B cell (primary cell): ENCODE data around the gene NAB1. TPM values are rescaled to one million over a fixed set of nuclear protein-coding genes. Genes with fewer than 3 reads are reported as not detected.

Experiments used
- ATAC-seq: fragments of 200-7000 bp; cut with Tn5 transposase; one replicate; pipeline ENCODE4 v1.10.0; 2021; ENCODE audit warnings: low read depth, mild to moderate bottlenecking, moderate number of reproducible peaks, moderate library complexity
- CTCF ChIA-PET: fragments of 350-600 bp; sonication (Branson Sonifier 250); formaldehyde crosslinking; loops from one replicate; lab custom pipeline; 2021; ENCODE audit warnings: antibody characterized with exemption, inconsistent platforms; lab: Charles Lee
- POLR2A ChIA-PET: fragments of 350-600 bp; sonication (Branson Sonifier 250); formaldehyde crosslinking; loops from one replicate; lab custom pipeline; 2021; ENCODE audit warnings: antibody characterized with exemption; lab: Charles Lee
- DNase-seq: peaks from one replicate; pipeline ENCODE4 v3.0.0; 2013
- H2AFZ ChIP-seq: 2 replicates; pipeline ENCODE4 v1.6.1; 2012; ENCODE audit warnings: mild to moderate bottlenecking, low read depth, low read length; ENCODE audit not compliant: insufficient read depth, poor library complexity, severe bottlenecking
- H3K27ac ChIP-seq, 2 donors: 1 replicate in 1 of 2; 2 replicates in 1 of 2; pipeline ENCODE4 v1.5.1; 2012 to 2013; ENCODE audit warnings: low read length in 2 of 2, mild to moderate bottlenecking in 2 of 2, moderate library complexity in 1 of 2
- H3K27me3 ChIP-seq, 4 experiments: fragments of 200-600 bp in 1 of 4; sonication (generic) in 1 of 4; replicated peaks in 1 of 4; 1 replicate in 2 of 4; 2 replicates in 2 of 4; pipeline versions ENCODE4 v1.6.1 to v1.7.0; 2013 to 2016; ENCODE audit warnings: low read length in 3 of 4, mild to moderate bottlenecking in 2 of 4, mixed read lengths in 1 of 4, moderate library complexity in 1 of 4; ENCODE audit not compliant: insufficient read depth in 4 of 4, control insufficient read depth in 3 of 4; ENCODE audit errors: control extremely low read depth in 1 of 4
- H3K36me3 ChIP-seq, 2 experiments: replicated peaks in 1 of 2; 1 replicate in 1 of 2; 2 replicates in 1 of 2; pipeline versions ENCODE4 v1.6.1 to v1.7.1; 2013; ENCODE audit warnings: low read length in 1 of 2; ENCODE audit not compliant: insufficient read depth in 2 of 2, control insufficient read depth in 1 of 2; ENCODE audit errors: control extremely low read depth in 1 of 2, extremely low read depth in 1 of 2
- H3K4me1 ChIP-seq, 2 donors: fragments of 200-600 bp in 1 of 2; sonication (generic) in 1 of 2; 1 replicate in 1 of 2; 2 replicates in 1 of 2; pipeline versions ENCODE4 v1.5.1 to v1.6.1; 2013 to 2017; ENCODE audit warnings: low read length in 2 of 2; ENCODE audit not compliant: control insufficient read depth in 2 of 2, insufficient read depth in 2 of 2
- H3K4me2 ChIP-seq: replicated peaks from 2 replicates; pipeline ENCODE3; 2012; ENCODE audit warnings: mild to moderate bottlenecking, low read depth, low read length; ENCODE audit not compliant: poor library complexity, severe bottlenecking
- H3K4me3 ChIP-seq, 5 experiments: fragments of 200-600 bp in 1 of 5; sonication (generic) in 1 of 5; 1 replicate in 3 of 5; 2 replicates in 2 of 5; pipeline versions ENCODE4 v1.5.1 to v1.7.0; 2011 to 2016; ENCODE audit warnings: low read length in 4 of 5, mild to moderate bottlenecking in 4 of 5, low read depth in 2 of 5, control low read depth in 1 of 5, moderate library complexity in 1 of 5; ENCODE audit not compliant: insufficient read depth in 1 of 5; ENCODE audit errors: control extremely low read depth in 1 of 5, extremely low read depth in 1 of 5
- H3K79me2 ChIP-seq: fragments of 200-600 bp; sonication (generic); one replicate; pipeline ENCODE4 v1.6.0; 2016; ENCODE audit warnings: low read length; ENCODE audit not compliant: control insufficient read depth, insufficient read depth
- H3K9ac ChIP-seq: fragments of 200-600 bp; sonication (generic); 2 replicates; pipeline ENCODE4 v1.6.1; 2017; ENCODE audit warnings: mild to moderate bottlenecking, low read length, moderate library complexity
- H3K9me3 ChIP-seq, 3 donors: one replicate each; pipeline versions ENCODE4 v1.6.1 to v1.7.1; 2013; ENCODE audit warnings: low read length in 2 of 3; ENCODE audit not compliant: control insufficient read depth in 2 of 3, insufficient read depth in 1 of 3; ENCODE audit errors: control extremely low read depth in 1 of 3
- H4K20me1 ChIP-seq: 2 replicates; pipeline ENCODE4 v1.6.0; 2012; ENCODE audit warnings: mild to moderate bottlenecking, low read length; ENCODE audit not compliant: insufficient read depth, control insufficient read depth, poor library complexity, severe bottlenecking
- H3K27ac Mint-ChIP-seq: one replicate; pipeline ENCODE4 v1.8.0; 2021; ENCODE audit warnings: mixed read lengths
- H3K27me3 Mint-ChIP-seq: one replicate; pipeline ENCODE4 v1.8.0; 2021; ENCODE audit warnings: mixed read lengths
- H3K4me1 Mint-ChIP-seq: one replicate; pipeline ENCODE4 v1.8.0; 2021; ENCODE audit warnings: mixed read lengths
- H3K4me3 Mint-ChIP-seq: one replicate; pipeline ENCODE4 v1.8.0; 2021; ENCODE audit warnings: mixed read lengths
- H3K9me3 Mint-ChIP-seq: one replicate; pipeline ENCODE4 v1.8.0; 2022; ENCODE audit warnings: mixed read lengths; ENCODE audit not compliant: insufficient read depth
- CTCF ChIP-seq: fragments of 200-600 bp; IDR thresholded peaks from one replicate; pipeline ENCODE4 v1.8.0; 2022; ENCODE audit warnings: antibody characterized with exemption, mild to moderate bottlenecking
- EZH2 ChIP-seq: IDR thresholded peaks from 2 replicates; pipeline ENCODE4 v1.6.1; 2012; ENCODE audit warnings: borderline replicate concordance, low read depth, mild to moderate bottlenecking, moderate library complexity, low read length; ENCODE audit not compliant: insufficient read depth, poor library complexity, severe bottlenecking
- WGBS: methylation state at CpG from one replicate; pipeline ENCODE4 v1.1.5; 2013; ENCODE audit warnings: missing lambda C conversion rate; ENCODE audit not compliant: insufficient coverage; 5-methylcytosine and 5-hydroxymethylcytosine counted together
- intact Hi-C: fragments of 100-400 bp; cut with micrococcal nuclease; formaldehyde crosslinking; loops from one replicate; pipeline ENCODE4 v1.10.0; 2022
- polyA plus RNA-seq: library from polyadenylated mRNA; depleted of rRNA; stranded (reverse); fragments of >200 nt; gene quantifications from 2 replicates; pipeline ENCODE4 v1.2.3, GENCODE V29; 2012
- total RNA-seq, 2 donors: library from RNA; stranded (reverse); fragments of 120-200 nt in 1 of 2; gene quantifications; 1 replicate in 1 of 2; 2 replicates in 1 of 2; pipeline versions ENCODE4 v1.2.3 to v1.2.4, GENCODE V29; 2013 to 2022

Gene NAB1
- total and polyA plus RNA-seq, 2 donors (not counting 1 experiment from before 2014, with no cell fraction given), result 6.3 to 24.9 TPM

DNA sequence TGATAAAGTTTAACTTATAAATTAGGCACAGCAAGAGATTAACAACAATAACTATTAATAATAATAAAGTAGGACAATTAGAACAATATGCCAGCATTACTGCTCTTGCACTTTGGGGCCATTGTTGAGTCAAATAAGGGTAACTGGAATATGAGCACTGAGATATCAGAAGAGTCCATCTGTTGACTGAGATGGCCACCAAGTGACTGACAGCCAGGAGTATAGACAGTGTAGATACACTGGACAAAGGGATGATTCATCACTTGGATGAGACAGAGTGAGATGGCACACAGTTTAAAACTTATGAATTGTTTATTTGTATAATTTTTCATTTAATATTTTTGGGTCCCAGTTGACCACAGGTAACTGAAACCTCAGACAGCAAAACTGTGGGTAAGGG lies 20.0 kb downstream of the NAB1 start:
- intact Hi-C loops, result no loop called here
- CTCF ChIA-PET, result no interaction called here
- Mint-ChIP-seq H3K4me1 (peaks cover 4% of the 10 kb centered on the region), H3K27me3 (no peaks in the 10 kb centered on the region), H3K4me3 (no peak overlapping the region), H3K27ac (no peak overlapping the region), H3K9me3 (no peaks in the 10 kb centered on the region)
- Histone ChIP-seq H3K9ac (no peak overlapping the region), H3K27me3 (no peaks in the 10 kb centered on the region), H3K4me3 (no peak overlapping the region), H3K9me3 (peaks cover 0 to 2% (median 0%) of the 10 kb centered on the region in 3 donors), H3K4me1 (no peaks in the 10 kb centered on the region), H3K79me2 (no peaks in the 10 kb centered on the region), H2AFZ (no peak overlapping the region), H3K36me3 (no peaks in the 10 kb centered on the region), H4K20me1 (no peaks in the 10 kb centered on the region), H3K27ac (no peak overlapping the region), H3K4me2 (no peak overlapping the region)
- TF ChIP-seq EZH2 (no peak), CTCF (no peak)
- DNase-seq (no peak), ATAC-seq (no peak)
- POLR2A ChIA-PET, result no interaction called here

- H3K36me3 ChIP-seq, result no peaks in the 10 kb centered on the region
- Mint-ChIP-seq H3K4me3 (peak overlapping the region; percentile 42), H3K27ac (no peak overlapping the region), H3K27me3 (no peaks in the 10 kb centered on the region), H3K9me3 (no peaks in the 10 kb centered on the region), H3K4me1 (peaks cover 11% of the 10 kb centered on the region)
- H4K20me1 ChIP-seq, result no peaks in the 10 kb centered on the region
- no peak for ATAC-seq
- no peak overlapping the region for H3K27ac ChIP-seq
- no peak overlapping the region for H3K9ac ChIP-seq
- ChIA-PET POLR2A (no interaction called here), CTCF (interaction anchor here (0.8 to 1.2 kb wide), 2 partner anchors 9 to 11 kb away, joined by 3 to 5 read pairs; no protein-coding TSS in a partner anchor)
- no peak overlapping the region for H3K4me3 ChIP-seq
- DNase-seq, result peak; percentile 30
- no peaks in the 10 kb centered on the region for H3K79me2 ChIP-seq
- no peaks in the 10 kb centered on the region for H3K4me1 ChIP-seq
- no peaks in the 10 kb centered on the region for H3K27me3 ChIP-seq
- H3K4me2 ChIP-seq, result peak overlapping the region; percentile 18
- TF ChIP-seq EZH2 (no peak), CTCF (no peak)
- no CpG with 5 or more reads among the region's 10 CpGs for WGBS
- intact Hi-C loops, result no loop called here
- H2AFZ ChIP-seq, result no peak overlapping the region
- H3K9me3 ChIP-seq, result no peaks in the 10 kb centered on the region
Observed at GRCh38 chr2:190670182-190670946, 21.5 kb downstream of the NAB1 start.
